HG03280 (cell line): Measurements from ENCODE around the gene FGF12.

Experiments used
- ATAC-seq: cut with Tn5 transposase; IDR thresholded peaks from one replicate; pipeline ENCODE4 v1.9.1; 2021; ENCODE audit warnings: mild to moderate bottlenecking, moderate library complexity; ENCODE audit not compliant: unreplicated experiment

Gene FGF12

DNA sequence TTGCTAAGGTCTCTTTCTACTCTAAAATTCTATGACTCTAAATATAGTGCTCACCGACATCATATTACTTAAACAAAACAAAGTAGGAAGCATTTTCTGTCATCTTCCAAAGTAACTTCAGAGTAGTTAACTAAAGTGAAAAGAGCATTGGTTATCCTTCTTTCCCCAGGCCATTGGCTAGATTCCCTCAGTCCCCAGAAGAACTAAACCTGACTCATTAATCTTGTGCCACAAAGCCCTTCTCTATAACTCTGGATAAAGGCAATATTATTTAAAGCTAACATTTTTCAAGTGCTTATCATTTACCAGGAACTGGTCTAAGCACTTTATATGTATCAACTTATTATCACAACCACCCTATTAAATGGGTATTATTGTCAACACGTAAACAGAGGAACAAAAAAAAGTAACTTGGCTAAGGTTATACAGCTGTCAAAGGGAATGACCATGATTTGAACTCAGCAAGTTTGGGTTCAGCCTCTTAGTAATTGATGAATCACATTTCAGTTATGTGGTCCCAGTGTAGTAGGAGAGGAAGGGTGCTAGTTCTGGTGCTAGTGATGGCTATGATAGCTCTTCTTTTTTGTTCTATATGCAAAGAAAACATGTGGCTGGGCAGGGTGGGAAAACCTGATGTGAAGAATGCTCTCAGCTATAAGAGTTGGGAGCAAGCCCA lies 304.9 kb downstream of the FGF12 start:
- ATAC-seq: no peak

DNA sequence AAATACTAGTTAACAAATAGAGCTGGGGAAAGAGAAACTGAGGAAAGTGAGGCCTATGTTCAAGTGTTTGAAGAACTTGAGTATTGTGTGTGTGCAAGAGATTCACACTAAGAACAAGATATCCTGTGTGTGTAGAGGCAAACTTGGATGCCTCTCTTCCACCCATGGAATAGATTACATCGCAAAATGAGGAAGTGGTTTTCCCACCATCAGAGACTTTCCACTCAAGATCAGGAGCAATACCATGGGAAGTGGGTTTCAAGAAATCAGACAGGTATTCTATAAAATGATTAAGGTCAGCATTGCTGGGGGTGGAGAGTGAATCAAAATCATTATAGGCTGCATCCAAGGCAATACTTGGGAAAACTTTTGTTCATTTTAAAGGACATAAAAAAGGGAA lies 308.0 kb downstream of the FGF12 start:
- ATAC-seq: no peak

DNA sequence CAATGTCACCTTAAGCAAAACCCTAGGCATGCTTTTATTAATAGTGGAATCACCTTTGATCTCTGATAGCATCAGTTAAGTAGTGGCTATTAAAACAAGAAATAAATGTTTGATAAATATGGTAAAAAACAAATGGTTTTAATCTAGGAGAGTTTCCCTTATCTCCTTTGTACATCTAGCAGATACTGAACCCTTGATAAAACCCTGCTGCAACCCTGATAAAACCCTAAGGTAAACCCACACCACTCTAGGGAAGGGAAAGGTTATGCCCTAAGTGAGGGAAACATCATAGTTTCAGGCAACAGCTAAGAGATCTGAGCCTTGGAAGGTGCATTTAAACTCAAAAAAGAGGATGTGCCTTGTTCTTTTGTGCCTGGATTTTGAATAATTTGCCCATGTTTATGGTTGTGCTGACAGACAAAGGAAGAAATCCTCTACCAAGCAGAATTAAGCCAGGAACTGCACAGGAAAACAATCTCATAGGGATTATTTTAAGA lies 309.7 kb downstream of the FGF12 start:
- no peak for ATAC-seq

GRCh38 chr3:192417017-192417416 lies 310.3 kb downstream of the FGF12 start:
- no peak for ATAC-seq

GRCh38 chr3:192413461-192413860 lies 313.9 kb downstream of the FGF12 start:
- ATAC-seq: no peak

DNA sequence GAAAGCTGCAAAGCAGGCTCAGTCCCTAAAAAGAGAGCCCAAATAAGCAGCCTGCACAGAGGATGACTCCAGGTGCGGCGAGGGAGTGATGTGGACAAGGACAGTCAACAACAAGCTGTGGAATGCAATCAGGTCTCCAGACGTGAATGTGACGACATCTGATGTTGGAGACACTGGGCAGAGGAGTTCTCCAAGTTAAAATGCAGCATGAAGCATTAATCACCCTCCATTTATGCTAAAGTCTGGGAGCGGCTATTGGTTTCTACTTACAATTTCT lies 316.7 kb downstream of the FGF12 start:
- ATAC-seq: no peak

DNA sequence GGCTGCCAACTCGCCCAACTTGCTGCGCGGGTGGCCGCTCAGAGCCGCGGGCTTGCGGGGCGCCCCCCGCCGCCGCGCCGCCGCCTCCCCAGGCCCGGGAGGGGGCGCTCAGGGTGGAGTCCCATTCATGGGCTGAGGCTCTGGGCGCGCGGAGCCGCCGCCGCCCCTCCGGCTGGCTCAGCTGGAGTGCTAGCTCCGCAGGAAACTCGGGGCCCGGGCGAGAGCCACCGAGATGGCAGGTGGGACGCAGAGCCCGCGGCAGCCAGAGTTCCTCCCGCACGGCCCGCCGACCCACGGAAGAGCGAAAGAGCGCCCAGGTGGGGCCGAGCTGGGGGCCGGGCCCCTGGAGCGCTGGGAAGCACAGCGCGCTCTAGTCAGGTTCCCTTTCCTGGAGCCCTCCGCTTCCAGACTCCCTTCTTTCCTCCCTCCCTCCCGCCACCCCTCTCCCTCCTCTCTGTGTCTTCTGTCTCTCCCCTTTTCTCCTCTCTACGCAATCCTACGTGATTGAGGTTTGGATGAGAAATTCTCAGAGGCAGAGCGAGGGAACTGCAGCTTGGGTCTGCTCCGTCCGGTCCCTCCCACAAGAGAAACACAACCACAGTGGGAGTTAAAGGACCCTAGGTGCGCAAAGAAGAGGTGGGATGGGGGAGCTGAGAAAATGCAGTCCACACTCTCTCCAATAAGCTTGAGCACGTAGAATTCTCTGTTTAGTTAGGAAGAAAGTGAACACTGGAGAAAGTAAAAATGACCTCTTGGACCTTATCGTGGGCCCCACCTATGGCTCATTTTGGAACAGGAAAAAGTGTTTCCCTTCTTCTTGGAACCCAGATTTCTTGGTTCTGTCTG lies 317.3 kb downstream of the FGF12 start:
- ATAC-seq: no peak

DNA sequence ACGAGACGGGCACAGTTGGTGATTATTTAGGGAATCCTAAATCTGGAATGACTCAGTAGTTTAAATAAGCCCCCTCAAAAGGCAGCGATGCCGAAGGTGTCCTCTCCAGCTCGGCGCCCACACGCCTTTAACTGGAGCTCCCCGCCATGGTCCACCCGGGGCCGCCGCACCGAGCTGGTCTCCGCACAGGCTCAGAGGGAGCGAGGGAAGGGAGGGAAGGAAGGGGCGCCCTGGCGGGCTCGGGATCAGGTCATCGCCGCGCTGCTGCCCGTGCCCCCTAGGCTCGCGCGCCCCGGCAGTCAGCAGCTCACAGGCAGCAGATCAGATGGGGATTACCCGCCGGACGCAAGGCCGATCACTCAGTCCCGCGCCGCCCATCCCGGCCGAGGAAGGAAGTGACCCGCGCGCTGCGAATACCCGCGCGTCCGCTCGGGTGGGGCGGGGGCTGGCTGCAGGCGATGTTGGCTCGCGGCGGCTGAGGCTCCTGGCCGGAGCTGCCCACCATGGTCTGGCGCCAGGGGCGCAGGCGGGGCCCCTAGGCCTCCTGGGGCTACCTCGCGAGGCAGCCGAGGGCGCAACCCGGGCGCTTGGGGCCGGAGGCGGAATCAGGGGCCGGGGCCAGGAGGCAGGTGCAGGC lies 318.0 kb downstream of the FGF12 start:
- ATAC-seq: no peak

GRCh38 chr3:192408647-192409200 lies 318.6 kb downstream of the FGF12 start:
- ATAC-seq: no peak

GRCh38 chr3:192408007-192408646 lies 319.2 kb downstream of the FGF12 start:
- no peak for ATAC-seq

DNA sequence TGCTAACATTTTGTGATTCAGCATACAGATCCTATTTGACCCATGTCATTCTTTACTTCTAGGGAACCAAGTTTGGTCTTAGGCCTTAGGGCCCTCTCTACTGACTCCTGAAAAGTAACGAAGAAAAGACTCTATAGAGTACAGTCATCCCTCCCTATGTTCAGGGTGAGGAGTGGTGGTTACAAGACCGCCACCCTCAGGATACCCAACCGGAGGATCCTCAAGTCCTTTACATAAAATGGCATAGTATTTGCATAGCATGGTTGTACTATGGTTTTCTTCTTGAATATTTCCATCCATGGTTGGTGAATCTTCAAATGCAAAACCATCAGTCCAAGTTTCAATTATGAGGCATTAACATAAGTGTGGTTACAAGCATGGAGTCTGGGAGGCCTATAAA lies 327.6 kb downstream of the FGF12 start:
- ATAC-seq: no peak

GRCh38 chr3:192397012-192397411 lies 330.3 kb downstream of the FGF12 start:
- no peak for ATAC-seq

- ATAC-seq: no peak
Measured at GRCh38 chr3:192395506-192395905, 331.8 kb downstream of the FGF12 start.

DNA sequence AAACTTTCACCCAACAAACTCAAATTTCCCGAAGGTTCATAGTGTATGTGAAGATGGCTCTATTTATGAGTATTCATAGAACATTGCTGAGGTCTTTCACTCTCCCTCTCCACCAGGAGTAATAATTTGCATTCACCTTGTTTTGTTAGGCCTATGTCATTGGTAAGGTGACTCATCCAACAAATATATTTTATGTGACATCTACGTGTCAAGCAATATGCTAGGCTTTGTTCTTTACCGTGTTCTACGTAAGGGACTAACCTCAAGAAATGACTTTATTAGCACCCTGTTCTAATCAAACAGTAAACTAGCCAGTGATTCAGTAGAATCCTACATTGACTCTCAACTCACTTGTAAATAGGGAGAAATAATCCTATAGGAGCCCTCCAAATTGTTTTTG lies 334.4 kb downstream of the FGF12 start:
- ATAC-seq: no peak

DNA sequence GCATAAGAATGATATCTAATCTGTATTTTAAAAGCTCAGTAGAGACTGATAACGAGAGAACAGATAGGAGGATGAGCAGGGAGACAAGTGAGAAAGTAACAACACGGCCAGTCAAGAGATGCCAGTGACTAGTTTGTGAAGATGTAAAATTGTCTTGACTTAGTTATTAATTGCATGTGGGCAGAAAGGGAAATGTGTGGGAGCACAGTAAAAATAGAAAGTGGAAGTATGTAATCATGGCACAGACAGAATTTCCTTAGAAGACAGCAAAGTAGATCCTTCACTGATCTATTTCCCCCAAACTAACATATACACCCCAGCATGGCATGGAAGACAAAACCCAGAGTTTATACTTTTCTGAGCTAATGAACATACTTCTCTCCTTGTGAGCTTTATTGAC lies 344.5 kb downstream of the FGF12 start:
- no peak for ATAC-seq

DNA sequence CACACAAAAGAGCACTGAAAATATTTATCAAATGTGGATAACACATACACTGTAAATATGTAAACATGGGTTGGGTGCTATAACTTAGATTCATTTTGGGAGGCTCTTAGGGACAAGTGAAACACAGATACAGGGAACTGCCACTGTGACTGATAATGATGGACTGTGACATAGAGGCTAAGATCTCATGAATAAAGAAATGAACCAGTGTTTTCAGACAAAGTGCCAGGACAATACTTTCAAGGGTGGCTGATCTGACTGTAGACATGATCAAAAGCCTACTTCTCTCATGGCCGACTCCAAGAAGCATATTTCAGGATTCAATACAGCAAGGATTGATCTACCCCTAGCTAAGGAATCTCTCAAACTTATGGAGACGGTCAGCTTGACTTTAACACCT lies 353.8 kb downstream of the FGF12 start:
- ATAC-seq: no peak

DNA sequence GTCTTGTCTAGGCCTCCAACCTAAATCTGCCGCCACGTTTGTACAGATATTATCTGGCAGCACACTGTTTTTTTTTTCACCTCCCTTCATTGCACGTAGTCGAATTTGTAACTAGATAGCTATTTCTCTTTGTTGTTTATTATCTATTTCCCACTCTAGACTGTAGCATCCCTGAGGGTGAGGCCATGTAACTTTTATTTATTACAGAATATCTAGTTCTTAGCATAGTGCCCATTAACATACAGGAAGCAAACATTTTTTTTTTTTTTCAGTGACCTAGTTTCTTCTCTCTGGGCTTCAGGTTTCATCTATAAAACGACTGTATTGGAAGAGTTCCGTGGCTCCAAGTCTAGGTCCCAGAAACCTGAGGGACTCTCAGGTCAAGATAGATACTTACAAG lies 354.3 kb downstream of the FGF12 start:
- ATAC-seq: no peak

DNA sequence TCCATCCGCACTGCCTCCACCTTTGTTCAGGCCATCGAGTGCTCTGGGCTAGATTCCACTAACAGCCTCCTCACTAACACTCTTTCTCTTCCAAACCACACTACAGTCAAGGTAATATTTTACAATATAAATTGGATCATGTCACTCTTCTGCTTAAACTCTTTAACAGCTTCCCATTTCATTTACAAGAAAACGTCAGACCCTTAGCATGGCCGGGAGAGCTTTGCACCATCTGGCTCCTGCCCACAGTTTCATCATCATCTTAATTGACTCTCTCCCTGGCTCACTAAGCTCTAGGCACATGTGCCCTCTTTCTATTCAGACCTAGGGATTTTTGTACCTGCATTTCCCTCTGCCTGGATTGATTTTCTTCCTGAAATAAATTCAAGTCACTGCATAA lies 354.7 kb downstream of the FGF12 start:
- no peak for ATAC-seq

DNA sequence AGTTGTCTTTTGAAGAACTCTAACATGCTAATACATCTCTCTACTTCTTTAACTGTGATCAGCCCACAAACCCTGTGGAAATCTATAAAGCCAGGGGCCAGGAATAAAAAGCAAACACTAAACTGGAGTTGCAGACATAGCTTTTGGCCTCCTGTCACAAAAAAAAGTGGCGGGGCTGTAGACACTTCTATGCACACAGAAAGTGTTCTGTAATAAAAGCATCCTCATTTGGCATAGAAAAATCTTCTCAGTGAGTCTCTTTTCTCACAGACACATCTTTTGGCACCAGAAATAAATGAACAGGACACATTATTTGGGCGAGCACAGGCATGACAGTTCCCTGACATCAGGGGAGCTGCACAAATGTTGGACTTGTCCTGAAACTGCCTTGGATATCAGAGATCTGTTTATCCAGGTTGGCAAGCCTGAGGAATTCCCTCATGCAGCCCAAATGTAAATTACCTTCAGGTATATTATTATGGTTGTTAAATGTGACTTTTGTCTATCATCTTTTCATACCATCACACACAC lies 355.4 kb downstream of the FGF12 start:
- no peak for ATAC-seq

DNA sequence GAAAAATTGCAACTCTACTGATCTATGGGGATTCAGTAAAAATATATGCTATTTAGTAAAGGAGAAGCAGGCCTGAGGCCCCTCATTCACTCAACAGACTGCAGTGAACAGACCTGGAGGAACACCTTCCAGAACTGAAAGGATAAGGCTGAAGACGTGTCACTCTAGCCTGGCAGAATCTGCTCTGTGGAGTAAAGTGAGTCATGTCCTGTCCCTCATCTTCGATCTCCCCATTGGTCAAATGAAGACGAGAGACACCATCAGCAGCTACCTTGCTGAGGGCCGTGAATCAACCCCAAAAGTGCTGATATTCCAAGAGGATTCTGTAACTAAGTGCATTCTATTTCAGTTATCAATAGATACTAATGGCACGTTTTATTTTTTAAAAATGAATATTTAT lies 359.7 kb downstream of the FGF12 start:
- ATAC-seq: no peak

DNA sequence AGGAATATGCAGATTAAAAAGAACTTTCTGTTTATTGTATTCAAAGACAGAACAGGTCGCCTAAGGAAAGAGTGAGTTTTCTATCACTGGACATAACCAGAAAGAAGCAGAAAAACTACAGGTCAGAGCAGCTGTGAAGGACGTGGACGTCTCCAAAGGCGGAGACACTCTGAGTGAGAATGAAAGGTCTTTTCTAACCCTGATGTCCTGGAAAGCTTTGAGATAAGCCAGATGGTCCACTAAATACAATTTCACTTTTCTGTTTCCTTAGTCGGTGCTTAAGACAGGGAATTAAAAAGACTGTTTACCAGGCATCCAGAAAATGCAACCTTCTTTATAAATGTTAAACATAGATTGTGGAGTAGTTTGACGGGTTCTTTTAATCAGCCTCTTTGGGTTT lies 360.4 kb downstream of the FGF12 start:
- no peak for ATAC-seq
